SK-N-MC (cell line): ENCODE data around the gene TSHZ2.

Source experiments
- EZH2 ChIP-seq: fragments of 200-600 bp; sonication (generic); IDR thresholded peaks from one replicate; pipeline ENCODE4 v1.6.1; 2017; ENCODE audit warnings: antibody characterized with exemption
- FOXP2 ChIP-seq: optimal IDR thresholded peaks from 2 replicates; pipeline ENCODE3; 2011; ENCODE audit warnings: mild to moderate bottlenecking, moderate library complexity; ENCODE audit not compliant: insufficient read depth; ENCODE audit errors: extremely low read length, control extremely low read depth
- POLR2AphosphoS5 ChIP-seq: IDR thresholded peaks from 2 replicates; pipeline ENCODE4 v1.6.1; 2012; ENCODE audit warnings: mild to moderate bottlenecking, low read depth, low read length, borderline replicate concordance

GRCh38 chr20:53223626-53224172 lies 251.5 kb downstream of the TSHZ2 start:
- no peak for TF ChIP-seq POLR2AphosphoS5
- TF ChIP-seq EZH2 = no peak
- no peak for TF ChIP-seq FOXP2
